Cardiac fibroblast (primary cell): Measurements from ENCODE around the gene RTN4R.

Source experiments
- DNase-seq, 2 donors: peaks; one replicate each; pipeline versions ENCODE4 v3.0.0 to v3.0.0-alpha.2; 2010; ENCODE audit warnings: low read depth in 2 of 2
- H3K4me3 ChIP-seq, 2 donors: replicated peaks in 1 of 2; 1 replicate in 1 of 2; 2 replicates in 1 of 2; pipeline ENCODE4 v1.5.1; 2011; ENCODE audit warnings: low read depth in 2 of 2, low read length in 2 of 2, mild to moderate bottlenecking in 2 of 2, moderate library complexity in 1 of 2
- CTCF ChIP-seq: IDR thresholded peaks from one replicate; pipeline ENCODE4 v1.5.1; 2011; ENCODE audit warnings: low read depth, mild to moderate bottlenecking, low read length, inconsistent platforms

RTN4R gene

GRCh38 chr22:20203552-20204201 lies 64.4 kb downstream of the RTN4R start:
- H3K4me3 ChIP-seq = no peak overlapping the region
- no peak for TF ChIP-seq CTCF
- no peak for DNase-seq

- no peak for TF ChIP-seq CTCF
- DNase-seq = no peak
These were observed 65.0 kb downstream of the RTN4R start for GRCh38 chr22:20203142-20203551.

GRCh38 chr22:20201837-20202392 lies 66.2 kb downstream of the RTN4R start:
- TF ChIP-seq CTCF = no peak
- DNase-seq = no peak
- no peak overlapping the region for H3K4me3 ChIP-seq

More at GRCh38 chr22:20203142-20203551, 65.0 kb downstream of the RTN4R start:
- H3K4me3 ChIP-seq = no peak overlapping the region

GRCh38 chr22:20199906-20200305 lies 68.2 kb downstream of the RTN4R start:
- no peak overlapping the region for H3K4me3 ChIP-seq
- TF ChIP-seq CTCF = no peak
- DNase-seq = no peak

- H3K4me3 ChIP-seq = no peak overlapping the region
- DNase-seq = no peak
- no peak for TF ChIP-seq CTCF
These were observed 68.7 kb downstream of the RTN4R start for GRCh38 chr22:20199413-20199842.

- no peak for DNase-seq
- no peak overlapping the region for H3K4me3 ChIP-seq
- no peak for TF ChIP-seq CTCF
These were observed 69.4 kb downstream of the RTN4R start for GRCh38 chr22:20198557-20199319.
